WTC11 (cell line): ENCODE results near the gene PMAIP1. TPM values are rescaled to one million over a fixed set of nuclear protein-coding genes. Genes with fewer than 3 reads are reported as not detected.
A peak's percentile ranks its signal among the peaks of the same experiment; 100 is the strongest.

Source experiments
- ATAC-seq: fragments of 200-7000 bp; cut with Tn5 transposase; 2 replicates; pipeline ENCODE4 v1.10.0; 2021; ENCODE audit warnings: mild to moderate bottlenecking, moderate library complexity
- CTCF ChIA-PET: fragments of 300-600 bp; sonication (Branson Sonifier 250); formaldehyde crosslinking; loops from one replicate; lab custom pipeline; 2021; ENCODE audit warnings: antibody characterized with exemption; lab: Charles Lee
- POLR2A ChIA-PET: fragments of 350-600 bp; sonication (Branson Sonifier 250); formaldehyde crosslinking; loops from one replicate; lab custom pipeline; 2021; ENCODE audit warnings: antibody characterized with exemption; lab: Charles Lee
- DNase-seq: peaks from one replicate; pipeline ENCODE4 v3.0.0; 2021; ENCODE audit warnings: low spot score
- H3K27ac Mint-ChIP-seq: 2 replicates; pipeline ENCODE4 v1.8.0; 2021; ENCODE audit warnings: mixed read lengths
- H3K27me3 Mint-ChIP-seq: 2 replicates; pipeline ENCODE4 v1.8.0; 2021; ENCODE audit warnings: low read depth, mild to moderate bottlenecking, moderate library complexity, mixed read lengths
- H3K36me3 Mint-ChIP-seq: 2 replicates; pipeline ENCODE4 v1.8.0; 2021; ENCODE audit warnings: mixed read lengths
- H3K4me1 Mint-ChIP-seq: 2 replicates; pipeline ENCODE4 v1.8.0; 2022; ENCODE audit warnings: mixed read lengths
- H3K4me3 Mint-ChIP-seq: 2 replicates; pipeline ENCODE4 v1.8.0; 2021; ENCODE audit warnings: mild to moderate bottlenecking, moderate library complexity, mixed read lengths
- H3K9me3 Mint-ChIP-seq: 2 replicates; pipeline ENCODE4 v1.8.0; 2021; ENCODE audit warnings: mixed read lengths
- CREB1 ChIP-seq: sonication (generic); formaldehyde crosslinking; IDR thresholded peaks from 2 replicates; pipeline ENCODE4 v1.8.0; 2023; ENCODE audit warnings: mild to moderate bottlenecking, missing genetic modification reagents
- ELF4 ChIP-seq: sonication (generic); formaldehyde crosslinking; IDR thresholded peaks from 2 replicates; pipeline ENCODE4 v1.8.1; 2022; ENCODE audit warnings: low read depth, mild to moderate bottlenecking, moderate library complexity, missing genetic modification reagents
- ETV6 ChIP-seq: sonication (generic); formaldehyde crosslinking; IDR thresholded peaks from 2 replicates; pipeline ENCODE4 v1.8.1; 2022; ENCODE audit warnings: mild to moderate bottlenecking, missing genetic modification reagents
- FOXP1 ChIP-seq: sonication (generic); formaldehyde crosslinking; IDR thresholded peaks from 2 replicates; pipeline ENCODE4 v1.8.0; 2022; ENCODE audit warnings: missing genetic modification reagents, mild to moderate bottlenecking, moderate library complexity, borderline replicate concordance
- MXD4 ChIP-seq: fragments of 250-450 bp; sonication (Bioruptor Pico); IDR thresholded peaks from 2 replicates; pipeline ENCODE4 v1.8.0; 2021; ENCODE audit warnings: mild to moderate bottlenecking, moderate library complexity, borderline replicate concordance
- NFATC4 ChIP-seq: fragments of 250-450 bp; sonication (Bioruptor Pico); IDR thresholded peaks from 2 replicates; pipeline ENCODE4 v1.9.0; 2021; ENCODE audit warnings: mild to moderate bottlenecking
- NR3C1 ChIP-seq: sonication (generic); formaldehyde crosslinking; conservative IDR thresholded peaks from 2 replicates; pipeline ENCODE4 v1.8.1; 2023; ENCODE audit warnings: low read depth, mild to moderate bottlenecking, missing genetic modification reagents
- OVOL2 ChIP-seq: fragments of 250-450 bp; sonication (Bioruptor Pico); IDR thresholded peaks from 2 replicates; pipeline ENCODE4 v1.9.0; 2021; ENCODE audit warnings: mild to moderate bottlenecking, borderline replicate concordance
- RELA ChIP-seq: sonication (generic); formaldehyde crosslinking; IDR thresholded peaks from 2 replicates; pipeline ENCODE4 v1.8.1; 2022; ENCODE audit warnings: missing genetic modification reagents, mild to moderate bottlenecking, borderline replicate concordance
- ZBTB21 ChIP-seq: sonication (generic); formaldehyde crosslinking; IDR thresholded peaks from 2 replicates; pipeline ENCODE4 v1.8.1; 2023; ENCODE audit warnings: mild to moderate bottlenecking, missing genetic modification reagents, borderline replicate concordance
- ZNF121 ChIP-seq: sonication (generic); formaldehyde crosslinking; IDR thresholded peaks from 2 replicates; pipeline ENCODE4 v1.8.0; 2023; ENCODE audit warnings: missing genetic modification reagents
- ZNF138 ChIP-seq: sonication (generic); formaldehyde crosslinking; conservative IDR thresholded peaks from 2 replicates; pipeline ENCODE4 v1.8.1; 2022; ENCODE audit warnings: mild to moderate bottlenecking, moderate library complexity, missing genetic modification reagents
- ZNF317 ChIP-seq: sonication (generic); formaldehyde crosslinking; IDR thresholded peaks from 2 replicates; pipeline ENCODE4 v1.8.1; 2023; ENCODE audit warnings: low read depth, mild to moderate bottlenecking, moderate library complexity, missing genetic modification reagents, borderline replicate concordance
- total RNA-seq: library from RNA; stranded (reverse); gene quantifications from 3 replicates; pipeline ENCODE4 v1.2.3, GENCODE V29; 2021
- TF ChIP-seq, protein P1 (sequence below): sonication (generic); formaldehyde crosslinking; conservative IDR thresholded peaks from 2 replicates; pipeline ENCODE4 v1.8.1; 2022; ENCODE audit warnings: mild to moderate bottlenecking, missing genetic modification reagents
- TF ChIP-seq, protein P2 (sequence below): sonication (generic); formaldehyde crosslinking; IDR thresholded peaks from 2 replicates; pipeline ENCODE4 v1.8.0; 2023; ENCODE audit warnings: missing genetic modification reagents
- TF ChIP-seq, protein P3 (sequence below): sonication (generic); formaldehyde crosslinking; IDR thresholded peaks from 2 replicates; pipeline ENCODE4 v1.8.1; 2022; ENCODE audit warnings: low read depth, mild to moderate bottlenecking, moderate library complexity, missing genetic modification reagents, borderline replicate concordance
- TF ChIP-seq, protein P4 (sequence below): sonication (generic); formaldehyde crosslinking; IDR thresholded peaks from 2 replicates; pipeline ENCODE4 v1.8.0; 2023; ENCODE audit warnings: missing genetic modification reagents, mild to moderate bottlenecking, borderline replicate concordance
- TF ChIP-seq, protein P5 (sequence below): sonication (generic); formaldehyde crosslinking; IDR thresholded peaks from 2 replicates; pipeline ENCODE4 v1.8.1; 2023; ENCODE audit warnings: mild to moderate bottlenecking, missing genetic modification reagents, moderate library complexity
- TF ChIP-seq, protein P6 (sequence below): fragments of 250-450 bp; sonication (Bioruptor Pico); IDR thresholded peaks from 2 replicates; pipeline ENCODE4 v1.9.0; 2021; ENCODE audit warnings: mild to moderate bottlenecking
- TF ChIP-seq, protein P7 (sequence below): fragments of 250-450 bp; sonication (Bioruptor Pico); conservative IDR thresholded peaks from 2 replicates; pipeline ENCODE4 v1.9.0; 2021; ENCODE audit warnings: mild to moderate bottlenecking

Gene PMAIP1
- total RNA-seq, 1 experiment from 2014 or later: 152 TPM

DNA sequence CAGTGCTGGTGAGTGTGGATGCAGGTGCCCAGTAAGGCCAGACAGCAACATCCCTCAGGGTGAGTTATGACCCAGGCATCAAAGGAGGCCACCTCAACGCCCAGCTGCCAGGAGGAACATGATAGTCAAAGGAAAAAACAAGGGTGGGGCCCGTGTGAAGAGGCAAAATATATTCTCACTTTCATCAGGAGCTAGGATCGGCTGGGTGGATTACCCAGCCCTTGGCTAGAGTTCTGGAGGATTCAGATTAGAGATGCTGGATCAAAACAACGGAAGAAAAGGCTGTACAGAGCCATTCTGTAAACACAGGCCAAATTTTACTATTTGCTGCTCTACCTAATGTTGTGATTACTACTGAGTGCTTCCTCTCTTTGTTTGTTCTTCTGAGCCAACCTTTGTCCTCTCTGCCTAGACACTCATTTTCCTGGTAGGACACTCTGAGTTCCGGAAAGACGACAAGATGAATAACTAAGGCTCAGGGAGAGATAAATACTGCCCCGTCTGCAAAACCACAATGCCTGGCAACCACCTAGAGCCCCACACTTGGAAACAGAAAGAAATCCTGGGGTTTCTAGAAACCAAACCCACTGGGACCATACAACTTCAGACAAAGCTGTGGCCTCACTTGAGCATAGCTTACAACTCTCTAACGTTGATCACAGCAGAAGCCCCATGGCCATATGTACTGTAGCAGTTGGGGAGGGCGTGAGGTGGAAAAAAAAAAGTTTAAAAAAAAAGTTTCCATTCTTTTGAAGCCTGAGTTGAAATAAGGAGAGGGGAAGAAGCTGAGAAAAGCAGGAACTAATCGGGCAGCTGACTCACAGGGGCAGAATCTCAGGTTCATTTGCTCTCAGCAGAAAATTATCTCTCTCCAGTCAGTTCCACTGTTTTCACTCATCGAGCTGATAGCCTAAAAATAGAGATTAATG lies 17.8 kb upstream of the PMAIP1 start:
- Mint-ChIP-seq H3K9me3 (no peaks in the 10 kb centered on the region; the same call in 1 of the 2 replicates), H3K4me3 (no peak overlapping the region), H3K27ac (peak overlapping the region; percentile 89), H3K36me3 (no peaks in the 10 kb centered on the region), H3K27me3 (no peaks in the 10 kb centered on the region), H3K4me1 (peaks cover 38% of the 10 kb centered on the region)
- TF ChIP-seq ZNF121 (peak; percentile 61; the same call in 1 of the 2 replicates), NFATC4 (CRISPR knock-in tag) (no peak), ETV6 (CRISPR knock-in tag) (0 out of 2 replicates have a peak, but pooled peaks have one; percentile 27), FOXP1 (CRISPR knock-in tag) (no peak)
- TF ChIP-seq, protein P1, sequence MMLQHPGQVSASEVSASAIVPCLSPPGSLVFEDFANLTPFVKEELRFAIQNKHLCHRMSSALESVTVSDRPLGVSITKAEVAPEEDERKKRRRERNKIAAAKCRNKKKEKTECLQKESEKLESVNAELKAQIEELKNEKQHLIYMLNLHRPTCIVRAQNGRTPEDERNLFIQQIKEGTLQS (CRISPR knock-in tag): no peak
- ChIA-PET CTCF (interaction anchor here (1.1 to 1.6 kb wide), 2 partner anchors 9 to 58 kb away, joined by 4 read pairs; no protein-coding TSS in a partner anchor), POLR2A (interaction anchor here (0.6 to 1.5 kb wide), 2 partner anchors 15 to 17 kb away, joined by 4 to 6 read pairs; partner anchors contain the start of gene PMAIP1)
- DNase-seq (no peak), ATAC-seq (peak; percentile 74)

DNA sequence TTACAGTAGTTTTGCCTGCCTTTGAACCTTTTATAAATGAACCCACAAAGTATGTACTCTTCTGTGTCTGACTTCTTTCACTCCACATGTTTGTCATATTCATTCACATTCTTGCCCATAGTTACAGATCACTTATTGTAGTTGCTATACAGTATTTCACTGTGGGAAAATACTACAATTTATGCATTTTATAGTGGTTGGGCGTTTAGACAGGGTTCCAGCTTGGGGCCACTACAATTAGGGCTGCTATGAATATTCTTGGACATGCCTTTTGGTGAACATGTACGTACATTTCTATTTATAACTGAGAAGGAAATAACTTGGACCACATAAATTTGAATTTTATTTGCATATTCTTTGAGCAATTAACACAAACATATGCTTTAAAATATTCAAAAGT lies 15.4 kb upstream of the PMAIP1 start:
- TF ChIP-seq ZNF138 (CRISPR knock-in tag): no peak
- TF ChIP-seq ZBTB21 (CRISPR knock-in tag): no peak
- no peak for TF ChIP-seq ELF4
- TF ChIP-seq, protein P2, sequence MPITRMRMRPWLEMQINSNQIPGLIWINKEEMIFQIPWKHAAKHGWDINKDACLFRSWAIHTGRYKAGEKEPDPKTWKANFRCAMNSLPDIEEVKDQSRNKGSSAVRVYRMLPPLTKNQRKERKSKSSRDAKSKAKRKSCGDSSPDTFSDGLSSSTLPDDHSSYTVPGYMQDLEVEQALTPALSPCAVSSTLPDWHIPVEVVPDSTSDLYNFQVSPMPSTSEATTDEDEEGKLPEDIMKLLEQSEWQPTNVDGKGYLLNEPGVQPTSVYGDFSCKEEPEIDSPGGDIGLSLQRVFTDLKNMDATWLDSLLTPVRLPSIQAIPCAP (CRISPR knock-in tag): no peak
- TF ChIP-seq CREB1 (CRISPR knock-in tag): no peak
- TF ChIP-seq, protein P3, sequence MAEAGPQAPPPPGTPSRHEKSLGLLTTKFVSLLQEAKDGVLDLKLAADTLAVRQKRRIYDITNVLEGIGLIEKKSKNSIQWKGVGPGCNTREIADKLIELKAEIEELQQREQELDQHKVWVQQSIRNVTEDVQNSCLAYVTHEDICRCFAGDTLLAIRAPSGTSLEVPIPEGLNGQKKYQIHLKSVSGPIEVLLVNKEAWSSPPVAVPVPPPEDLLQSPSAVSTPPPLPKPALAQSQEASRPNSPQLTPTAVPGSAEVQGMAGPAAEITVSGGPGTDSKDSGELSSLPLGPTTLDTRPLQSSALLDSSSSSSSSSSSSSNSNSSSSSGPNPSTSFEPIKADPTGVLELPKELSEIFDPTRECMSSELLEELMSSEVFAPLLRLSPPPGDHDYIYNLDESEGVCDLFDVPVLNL (CRISPR knock-in tag): no peak
- TF ChIP-seq, protein P4, sequence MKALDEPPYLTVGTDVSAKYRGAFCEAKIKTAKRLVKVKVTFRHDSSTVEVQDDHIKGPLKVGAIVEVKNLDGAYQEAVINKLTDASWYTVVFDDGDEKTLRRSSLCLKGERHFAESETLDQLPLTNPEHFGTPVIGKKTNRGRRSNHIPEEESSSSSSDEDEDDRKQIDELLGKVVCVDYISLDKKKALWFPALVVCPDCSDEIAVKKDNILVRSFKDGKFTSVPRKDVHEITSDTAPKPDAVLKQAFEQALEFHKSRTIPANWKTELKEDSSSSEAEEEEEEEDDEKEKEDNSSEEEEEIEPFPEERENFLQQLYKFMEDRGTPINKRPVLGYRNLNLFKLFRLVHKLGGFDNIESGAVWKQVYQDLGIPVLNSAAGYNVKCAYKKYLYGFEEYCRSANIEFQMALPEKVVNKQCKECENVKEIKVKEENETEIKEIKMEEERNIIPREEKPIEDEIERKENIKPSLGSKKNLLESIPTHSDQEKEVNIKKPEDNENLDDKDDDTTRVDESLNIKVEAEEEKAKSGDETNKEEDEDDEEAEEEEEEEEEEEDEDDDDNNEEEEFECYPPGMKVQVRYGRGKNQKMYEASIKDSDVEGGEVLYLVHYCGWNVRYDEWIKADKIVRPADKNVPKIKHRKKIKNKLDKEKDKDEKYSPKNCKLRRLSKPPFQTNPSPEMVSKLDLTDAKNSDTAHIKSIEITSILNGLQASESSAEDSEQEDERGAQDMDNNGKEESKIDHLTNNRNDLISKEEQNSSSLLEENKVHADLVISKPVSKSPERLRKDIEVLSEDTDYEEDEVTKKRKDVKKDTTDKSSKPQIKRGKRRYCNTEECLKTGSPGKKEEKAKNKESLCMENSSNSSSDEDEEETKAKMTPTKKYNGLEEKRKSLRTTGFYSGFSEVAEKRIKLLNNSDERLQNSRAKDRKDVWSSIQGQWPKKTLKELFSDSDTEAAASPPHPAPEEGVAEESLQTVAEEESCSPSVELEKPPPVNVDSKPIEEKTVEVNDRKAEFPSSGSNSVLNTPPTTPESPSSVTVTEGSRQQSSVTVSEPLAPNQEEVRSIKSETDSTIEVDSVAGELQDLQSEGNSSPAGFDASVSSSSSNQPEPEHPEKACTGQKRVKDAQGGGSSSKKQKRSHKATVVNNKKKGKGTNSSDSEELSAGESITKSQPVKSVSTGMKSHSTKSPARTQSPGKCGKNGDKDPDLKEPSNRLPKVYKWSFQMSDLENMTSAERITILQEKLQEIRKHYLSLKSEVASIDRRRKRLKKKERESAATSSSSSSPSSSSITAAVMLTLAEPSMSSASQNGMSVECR: no peak
- TF ChIP-seq OVOL2: no peak
- TF ChIP-seq ETV6 (CRISPR knock-in tag): no peak
- no peak for TF ChIP-seq RELA (CRISPR knock-in tag)
- TF ChIP-seq, protein P5, sequence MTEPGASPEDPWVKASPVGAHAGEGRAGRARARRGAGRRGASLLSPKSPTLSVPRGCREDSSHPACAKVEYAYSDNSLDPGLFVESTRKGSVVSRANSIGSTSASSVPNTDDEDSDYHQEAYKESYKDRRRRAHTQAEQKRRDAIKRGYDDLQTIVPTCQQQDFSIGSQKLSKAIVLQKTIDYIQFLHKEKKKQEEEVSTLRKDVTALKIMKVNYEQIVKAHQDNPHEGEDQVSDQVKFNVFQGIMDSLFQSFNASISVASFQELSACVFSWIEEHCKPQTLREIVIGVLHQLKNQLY (CRISPR knock-in tag): no peak
- TF ChIP-seq MXD4: no peak
- TF ChIP-seq, protein P6, sequence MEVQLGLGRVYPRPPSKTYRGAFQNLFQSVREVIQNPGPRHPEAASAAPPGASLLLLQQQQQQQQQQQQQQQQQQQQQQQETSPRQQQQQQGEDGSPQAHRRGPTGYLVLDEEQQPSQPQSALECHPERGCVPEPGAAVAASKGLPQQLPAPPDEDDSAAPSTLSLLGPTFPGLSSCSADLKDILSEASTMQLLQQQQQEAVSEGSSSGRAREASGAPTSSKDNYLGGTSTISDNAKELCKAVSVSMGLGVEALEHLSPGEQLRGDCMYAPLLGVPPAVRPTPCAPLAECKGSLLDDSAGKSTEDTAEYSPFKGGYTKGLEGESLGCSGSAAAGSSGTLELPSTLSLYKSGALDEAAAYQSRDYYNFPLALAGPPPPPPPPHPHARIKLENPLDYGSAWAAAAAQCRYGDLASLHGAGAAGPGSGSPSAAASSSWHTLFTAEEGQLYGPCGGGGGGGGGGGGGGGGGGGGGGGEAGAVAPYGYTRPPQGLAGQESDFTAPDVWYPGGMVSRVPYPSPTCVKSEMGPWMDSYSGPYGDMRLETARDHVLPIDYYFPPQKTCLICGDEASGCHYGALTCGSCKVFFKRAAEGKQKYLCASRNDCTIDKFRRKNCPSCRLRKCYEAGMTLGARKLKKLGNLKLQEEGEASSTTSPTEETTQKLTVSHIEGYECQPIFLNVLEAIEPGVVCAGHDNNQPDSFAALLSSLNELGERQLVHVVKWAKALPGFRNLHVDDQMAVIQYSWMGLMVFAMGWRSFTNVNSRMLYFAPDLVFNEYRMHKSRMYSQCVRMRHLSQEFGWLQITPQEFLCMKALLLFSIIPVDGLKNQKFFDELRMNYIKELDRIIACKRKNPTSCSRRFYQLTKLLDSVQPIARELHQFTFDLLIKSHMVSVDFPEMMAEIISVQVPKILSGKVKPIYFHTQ: no peak
- TF ChIP-seq ZNF317 (CRISPR knock-in tag): no peak
- no peak for TF ChIP-seq NR3C1 (CRISPR knock-in tag)
- TF ChIP-seq, protein P7, sequence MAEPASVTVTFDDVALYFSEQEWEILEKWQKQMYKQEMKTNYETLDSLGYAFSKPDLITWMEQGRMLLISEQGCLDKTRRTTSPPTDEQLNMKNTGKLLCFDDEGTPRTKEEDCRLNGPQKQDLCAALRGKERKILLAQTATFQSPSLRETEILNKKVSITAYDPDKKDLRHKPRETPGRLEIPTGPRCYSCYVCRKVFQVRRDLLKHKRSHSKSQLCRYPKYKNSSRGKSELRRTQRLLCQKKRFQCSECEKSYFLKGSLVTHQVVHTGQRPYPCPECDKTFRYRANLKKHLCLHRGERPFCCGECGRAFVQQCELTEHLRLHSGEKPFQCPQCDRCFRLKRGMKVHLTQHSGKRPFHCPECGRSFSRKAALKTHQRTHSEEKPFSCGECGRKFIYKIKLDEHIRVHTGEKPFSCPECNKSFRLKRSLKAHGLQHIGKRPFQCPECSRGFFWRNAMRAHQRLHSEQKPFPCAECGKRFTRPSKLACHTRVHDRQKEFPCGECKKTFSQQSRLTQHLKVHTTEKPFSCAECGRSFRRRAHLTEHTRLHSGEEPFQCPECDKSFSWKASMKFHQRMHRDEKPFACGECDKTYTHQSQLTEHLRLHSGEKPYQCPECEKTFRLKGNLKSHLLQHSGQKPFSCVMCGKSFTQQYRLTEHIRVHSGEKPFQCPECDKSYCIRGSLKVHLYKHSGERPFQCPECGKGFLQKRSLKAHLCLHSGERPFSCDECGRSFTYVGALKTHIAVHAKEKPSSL (CRISPR knock-in tag): no peak
- TF ChIP-seq, all 79 proteins: peak for 0
- ChIA-PET POLR2A (no interaction called here), CTCF (no interaction called here)
- 0 out of 2 replicates have a peak, but pooled peaks cover 2% of the 10 kb centered on the region for H3K36me3 Mint-ChIP-seq
- no peak overlapping the region for H3K4me3 Mint-ChIP-seq
- H3K27ac Mint-ChIP-seq: no peak overlapping the region
- H3K27me3 Mint-ChIP-seq: no peaks in the 10 kb centered on the region
- peaks cover 4% of the 10 kb centered on the region; the same call in 1 of the 2 replicates for H3K9me3 Mint-ChIP-seq
- DNase-seq: no peak
- peaks cover 25% of the 10 kb centered on the region for H3K4me1 Mint-ChIP-seq
- ATAC-seq: no peak
